Retinal pigment epithelial cell (primary cell): Measurements from ENCODE around the gene F13A1.

Source experiments
- DNase-seq: peaks from one replicate; pipeline ENCODE4 v3.0.0-alpha.2; 2010; ENCODE audit warnings: low read depth
- H3K4me3 ChIP-seq: 2 replicates; pipeline ENCODE4 v1.5.1; 2011; ENCODE audit warnings: mild to moderate bottlenecking, low read length, control low read depth, moderate library complexity
- TF ChIP-seq, protein P1 (sequence below): conservative IDR thresholded peaks from 2 replicates; pipeline ENCODE4 v1.5.1; 2011; ENCODE audit warnings: low read depth, low read length, control low read depth, inconsistent platforms

The F13A1 gene

DNA sequence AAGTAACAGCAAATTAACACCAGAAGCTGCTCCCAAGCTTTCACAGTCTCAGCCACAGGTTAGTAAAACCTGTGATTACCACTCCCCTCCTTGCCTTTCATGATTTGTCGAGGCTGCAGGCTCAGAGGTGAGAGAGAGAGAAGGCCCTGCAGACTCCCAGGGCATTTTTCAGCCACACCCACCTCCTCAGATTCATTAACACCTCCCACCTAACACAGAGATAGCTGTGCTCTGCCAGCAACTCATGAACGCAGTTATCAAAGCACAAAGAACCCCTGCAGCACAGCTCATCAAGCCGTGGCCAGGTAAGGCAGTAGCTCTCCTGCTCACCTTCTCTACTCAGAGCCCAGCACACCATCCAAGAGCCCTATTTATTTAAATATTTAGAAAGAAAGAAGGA, 27.1 kb downstream of the F13A1 start:
- TF ChIP-seq, protein P1, sequence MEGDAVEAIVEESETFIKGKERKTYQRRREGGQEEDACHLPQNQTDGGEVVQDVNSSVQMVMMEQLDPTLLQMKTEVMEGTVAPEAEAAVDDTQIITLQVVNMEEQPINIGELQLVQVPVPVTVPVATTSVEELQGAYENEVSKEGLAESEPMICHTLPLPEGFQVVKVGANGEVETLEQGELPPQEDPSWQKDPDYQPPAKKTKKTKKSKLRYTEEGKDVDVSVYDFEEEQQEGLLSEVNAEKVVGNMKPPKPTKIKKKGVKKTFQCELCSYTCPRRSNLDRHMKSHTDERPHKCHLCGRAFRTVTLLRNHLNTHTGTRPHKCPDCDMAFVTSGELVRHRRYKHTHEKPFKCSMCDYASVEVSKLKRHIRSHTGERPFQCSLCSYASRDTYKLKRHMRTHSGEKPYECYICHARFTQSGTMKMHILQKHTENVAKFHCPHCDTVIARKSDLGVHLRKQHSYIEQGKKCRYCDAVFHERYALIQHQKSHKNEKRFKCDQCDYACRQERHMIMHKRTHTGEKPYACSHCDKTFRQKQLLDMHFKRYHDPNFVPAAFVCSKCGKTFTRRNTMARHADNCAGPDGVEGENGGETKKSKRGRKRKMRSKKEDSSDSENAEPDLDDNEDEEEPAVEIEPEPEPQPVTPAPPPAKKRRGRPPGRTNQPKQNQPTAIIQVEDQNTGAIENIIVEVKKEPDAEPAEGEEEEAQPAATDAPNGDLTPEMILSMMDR, result no peak
- no peak for DNase-seq
- H3K4me3 ChIP-seq, result no peak overlapping the region

DNA sequence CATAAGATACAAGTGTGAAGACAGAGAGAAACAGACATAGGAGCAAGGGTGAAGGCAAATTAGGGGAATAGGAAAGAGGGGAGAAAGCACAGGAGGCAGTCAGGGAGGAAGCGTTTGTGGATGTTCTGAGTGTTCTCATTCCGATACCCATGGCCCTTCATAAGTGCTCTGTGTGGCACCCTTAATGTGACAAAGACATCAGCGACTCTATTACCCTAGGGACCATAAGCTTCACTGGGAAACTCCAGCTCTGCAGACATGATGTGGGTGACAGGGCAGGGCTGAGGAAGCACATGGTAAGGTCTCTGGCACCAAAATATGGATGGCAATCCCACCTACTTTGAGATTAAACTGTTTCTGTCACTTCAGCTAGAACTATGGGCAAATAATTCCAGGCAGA, 33.0 kb downstream of the F13A1 start:
- H3K4me3 ChIP-seq, result no peak overlapping the region
- no peak for DNase-seq
- TF ChIP-seq, protein P1, result no peak

DNA sequence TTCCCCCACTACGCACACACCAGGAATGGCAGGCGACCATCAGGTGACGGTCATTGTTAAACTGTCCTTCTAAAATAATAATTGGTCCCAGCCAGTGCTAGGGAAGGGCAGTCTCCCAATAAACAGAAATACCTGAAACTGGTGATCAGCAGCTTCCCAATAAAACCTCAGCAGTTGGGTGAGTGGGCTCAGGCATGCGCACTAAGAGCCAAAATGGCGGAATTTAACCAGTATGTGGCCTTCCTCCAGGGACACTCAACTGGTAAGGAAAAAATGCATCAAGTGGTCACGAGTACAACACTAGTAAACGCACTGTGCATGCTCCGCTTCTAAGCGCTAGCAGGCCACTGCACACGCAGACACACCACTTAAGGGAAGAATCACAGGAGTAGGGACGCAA, 34.8 kb downstream of the F13A1 start:
- no peak for DNase-seq
- TF ChIP-seq, protein P1, result no peak
- H3K4me3 ChIP-seq, result no peak overlapping the region

DNA sequence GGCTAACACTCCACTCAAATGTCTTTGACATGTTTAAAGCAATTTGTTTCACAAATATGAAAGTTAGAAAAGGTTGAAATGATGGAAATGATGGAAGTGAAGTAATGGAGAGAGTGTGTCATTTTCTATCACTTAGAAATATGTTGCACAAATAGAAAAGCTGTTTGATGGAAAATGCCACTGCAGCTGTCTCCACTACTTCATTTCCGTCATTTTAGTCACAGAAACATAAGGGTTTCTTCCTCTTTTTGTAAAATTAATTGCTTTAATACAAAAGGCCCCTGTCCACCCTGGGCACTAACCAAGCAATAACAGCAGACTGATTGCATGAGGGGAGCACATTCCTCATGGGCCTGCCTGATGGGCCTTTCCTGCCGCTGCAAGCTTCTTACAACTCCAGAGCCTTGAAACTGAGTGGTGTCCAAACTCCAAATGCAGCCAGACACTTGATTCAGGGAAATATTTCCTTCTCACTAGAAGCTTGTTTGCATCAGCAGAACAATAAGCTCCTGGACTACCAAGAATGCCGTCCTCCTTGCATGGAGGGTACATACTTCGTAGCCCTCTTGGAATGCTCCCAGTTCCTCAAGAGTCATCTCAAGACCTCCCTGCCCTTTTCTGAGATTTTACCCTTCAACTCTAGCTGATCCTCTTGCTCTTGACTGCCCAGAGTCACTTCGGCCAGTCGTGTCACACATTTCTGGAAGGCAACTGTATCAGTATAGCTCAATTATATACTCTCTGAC, 36.1 kb downstream of the F13A1 start:
- TF ChIP-seq, protein P1, result no peak
- no peak for DNase-seq
- H3K4me3 ChIP-seq, result no peak overlapping the region

DNA sequence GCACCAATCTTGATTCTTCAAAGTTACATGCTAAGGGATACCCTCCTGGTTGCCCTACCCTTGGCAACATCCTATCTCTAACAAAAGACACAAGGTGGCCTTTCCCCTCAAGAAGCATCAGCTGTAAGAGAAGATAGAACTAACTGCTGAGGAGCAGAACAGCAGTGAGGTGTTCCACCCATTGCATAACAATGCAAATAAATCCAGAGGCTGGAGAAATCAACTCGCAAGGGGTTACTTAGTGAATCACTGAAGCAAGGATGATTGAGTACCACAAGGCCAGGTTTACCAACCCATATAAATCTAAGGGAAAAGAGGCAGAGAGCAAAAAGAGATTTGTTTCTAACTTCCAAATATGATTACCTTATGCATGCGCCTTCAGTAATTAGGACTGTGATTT, 36.7 kb downstream of the F13A1 start:
- TF ChIP-seq, protein P1, result no peak
- no peak overlapping the region for H3K4me3 ChIP-seq
- DNase-seq, result no peak

DNA sequence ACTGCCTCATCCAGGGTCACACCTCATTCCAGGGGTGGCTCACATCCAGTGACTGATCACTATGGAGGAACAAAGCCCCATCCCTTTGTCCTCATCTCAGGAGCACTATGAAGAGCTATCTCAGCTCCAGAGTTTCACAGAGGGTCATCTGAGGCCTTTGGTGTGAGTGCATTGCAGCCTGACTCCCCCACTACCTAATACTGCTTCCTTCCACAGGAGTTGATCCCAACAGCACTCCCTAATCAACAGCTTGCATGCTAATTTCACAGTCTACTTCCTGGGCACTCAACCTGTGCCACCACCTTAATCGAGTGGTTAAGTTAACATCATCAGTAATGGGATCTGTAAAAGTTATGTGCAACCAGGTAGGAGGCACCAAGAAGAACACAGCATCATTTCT, 37.7 kb downstream of the F13A1 start:
- DNase-seq, result no peak
- TF ChIP-seq, protein P1, result no peak
- H3K4me3 ChIP-seq, result no peak overlapping the region

DNA sequence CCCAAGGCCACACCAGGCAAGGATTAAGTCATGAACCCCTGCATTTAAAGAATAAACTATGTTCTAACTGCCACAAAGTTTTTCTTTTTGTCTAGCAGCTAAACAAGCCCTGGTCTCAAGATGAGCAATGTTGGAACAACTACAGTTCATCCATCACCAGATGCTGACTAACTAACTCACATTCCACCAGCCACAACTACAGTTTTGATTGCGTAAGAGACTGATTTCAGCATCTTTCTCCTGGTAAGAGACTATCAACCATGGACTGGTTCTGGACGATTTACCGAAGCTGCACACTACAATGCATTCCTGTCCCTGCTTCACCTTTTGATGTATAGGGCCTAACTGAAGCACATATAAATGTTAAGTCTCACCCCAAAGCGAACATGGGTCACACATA, 43.0 kb downstream of the F13A1 start:
- TF ChIP-seq, protein P1, result no peak
- no peak overlapping the region for H3K4me3 ChIP-seq
- no peak for DNase-seq
